Fibroblast of lung (primary cell): ENCODE results near the gene CNPPD1.

Source experiments
- CTCF ChIP-seq, 2 donors: IDR thresholded peaks in 1 of 2; conservative IDR thresholded peaks in 1 of 2; 1 replicate in 1 of 2; 2 replicates in 1 of 2; pipeline ENCODE4 v1.5.1; 2011 to 2012; ENCODE audit warnings: low read length in 2 of 2, control low read depth in 1 of 2, inconsistent platforms in 1 of 2, low read depth in 1 of 2, mild to moderate bottlenecking in 1 of 2
- EZH2 ChIP-seq: IDR thresholded peaks from 2 replicates; pipeline ENCODE4 v1.5.1; 2012; ENCODE audit warnings: low read length, control low read depth, mild to moderate bottlenecking; ENCODE audit errors: missing control alignments

- TF ChIP-seq EZH2 = no peak
- TF ChIP-seq CTCF (conservative IDR thresholded peaks at IDR 0.05 in 1 of 2, IDR thresholded peaks at IDR 0.05 in 1 of 2; ENCODE audit: low read depth in 1 of 2, low read length in 2 of 2) = no peak
Observed at GRCh38 chr2:219161097-219161496, 15.6 kb downstream of the CNPPD1 start.
